ENCODE measurements around the gene ERBB2.
"Not testable (repeated sequence)": the region's sequence is repeated elsewhere in the genome, so short reads cannot be mapped to it uniquely, and the experiment has no call there.

The ERBB2 gene

DNA sequence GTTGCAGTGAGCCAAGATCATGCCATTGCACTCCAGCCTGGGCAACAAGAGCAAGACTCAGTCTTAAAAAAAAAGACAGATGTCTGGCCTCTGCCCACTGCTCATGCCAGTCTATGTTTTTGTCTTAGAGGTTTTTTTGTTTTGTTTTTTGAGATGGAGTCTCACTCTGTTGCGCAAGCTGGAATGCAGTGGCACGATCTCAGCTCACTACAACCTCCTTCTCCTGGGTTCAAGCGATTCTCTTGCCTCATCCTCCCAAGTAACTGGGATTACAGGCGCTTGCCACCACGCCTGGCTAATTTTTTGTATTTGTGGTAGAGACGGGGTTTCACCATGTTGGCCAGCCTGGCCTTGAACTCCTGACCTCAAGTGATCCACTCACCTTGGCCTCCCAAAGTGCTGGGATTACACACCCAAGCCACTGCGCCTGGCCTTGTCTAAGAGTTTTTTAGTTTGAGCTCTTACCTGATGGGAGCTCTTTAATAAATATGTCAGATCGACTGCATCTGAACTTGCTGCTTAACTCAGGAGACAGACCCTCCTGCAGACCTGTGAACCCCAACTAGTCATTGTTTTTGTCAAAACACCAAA, 48.7 kb downstream of the ERBB2 start:
- DNase-seq: not testable (repeated sequence)

DNA sequence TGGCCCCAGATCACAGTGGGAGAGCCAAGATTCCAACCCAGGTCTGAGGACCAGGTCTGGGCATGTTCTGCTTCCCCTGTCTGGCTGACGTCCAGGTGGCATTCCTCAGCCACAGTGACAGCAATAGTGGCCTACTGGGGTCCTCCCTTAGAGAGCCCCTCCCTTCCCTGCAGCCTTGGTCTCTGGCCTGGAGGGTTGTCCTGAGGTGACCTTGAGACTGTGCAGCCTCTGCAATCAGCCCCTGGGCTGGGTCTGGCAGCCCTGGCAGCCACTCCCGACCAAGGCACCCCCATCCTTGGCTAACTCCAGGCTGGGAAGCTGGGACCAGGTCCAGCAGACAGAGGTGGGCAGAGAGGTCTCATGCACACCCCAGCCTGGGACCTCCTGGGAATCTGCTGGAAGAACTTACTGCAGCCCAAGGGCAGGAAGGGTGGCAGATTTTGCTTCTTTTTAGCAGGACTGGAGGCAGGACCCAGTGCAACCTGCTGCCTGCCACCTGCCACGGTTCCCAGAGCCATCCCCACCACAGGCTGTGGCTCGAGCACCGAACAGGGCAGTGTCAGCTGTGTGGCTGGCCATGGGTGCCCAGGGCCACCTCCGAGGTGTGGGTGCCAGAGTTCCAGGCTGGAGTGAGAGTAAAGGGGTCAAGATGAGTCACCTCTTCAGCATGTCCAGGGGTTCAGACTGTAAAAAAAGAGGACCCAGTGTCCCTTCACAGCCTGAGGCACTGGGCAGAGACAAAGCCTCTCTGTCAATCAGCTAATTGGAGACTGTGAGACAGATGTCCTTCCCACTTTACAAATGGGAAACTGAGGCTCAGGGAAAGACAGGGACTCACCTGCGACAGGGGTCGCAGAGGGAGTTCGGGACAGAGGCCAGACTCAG, 50.5 kb downstream of the ERBB2 start:
- no peak for DNase-seq

DNA sequence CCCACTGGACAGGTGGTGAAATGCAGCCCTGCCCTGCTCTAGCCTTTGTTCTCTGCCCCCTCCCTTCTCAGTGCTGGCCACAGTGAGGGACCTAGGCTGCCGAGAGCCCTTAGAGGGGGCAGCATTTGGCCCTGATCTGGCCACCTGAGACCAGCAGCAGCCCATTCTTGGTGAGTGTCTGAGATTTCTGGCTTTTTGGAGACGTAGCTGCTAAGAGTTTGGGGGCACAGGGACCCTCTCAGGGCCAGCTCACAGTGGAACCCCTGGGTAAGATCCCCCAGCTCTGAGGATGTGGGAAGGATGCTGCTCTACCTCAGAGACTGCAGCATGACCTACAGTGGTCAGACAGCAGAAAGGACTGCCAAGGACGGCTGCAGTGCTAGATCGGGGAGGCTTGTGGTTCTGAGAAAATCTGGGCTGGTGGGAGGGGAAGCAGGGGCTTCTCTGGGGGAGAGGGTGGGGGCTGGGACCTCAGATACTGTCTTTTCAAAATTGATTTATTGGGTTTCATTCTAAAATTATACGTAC, 51.2 kb downstream of the ERBB2 start:
- DNase-seq: no peak

DNA sequence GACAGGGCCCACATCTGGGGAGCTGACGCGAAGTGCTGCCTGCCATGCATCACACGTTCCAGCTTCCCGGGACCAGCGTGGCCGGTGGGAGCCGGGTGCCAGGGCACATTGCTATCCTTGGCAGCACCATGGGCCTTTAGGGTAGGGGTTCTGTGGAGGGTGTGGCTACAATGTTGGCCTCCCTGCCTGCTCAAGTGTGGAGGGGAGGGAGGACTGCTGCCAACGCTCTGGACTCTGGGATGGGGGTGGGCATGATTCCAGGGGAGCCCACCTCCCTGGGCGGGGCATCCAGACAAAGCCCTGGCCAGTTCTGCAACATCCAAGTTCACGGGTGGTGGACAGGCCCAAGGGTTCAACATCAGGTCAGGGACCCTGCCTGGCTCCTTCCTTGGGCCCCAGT, 51.8 kb downstream of the ERBB2 start:
- DNase-seq: no peak

DNA sequence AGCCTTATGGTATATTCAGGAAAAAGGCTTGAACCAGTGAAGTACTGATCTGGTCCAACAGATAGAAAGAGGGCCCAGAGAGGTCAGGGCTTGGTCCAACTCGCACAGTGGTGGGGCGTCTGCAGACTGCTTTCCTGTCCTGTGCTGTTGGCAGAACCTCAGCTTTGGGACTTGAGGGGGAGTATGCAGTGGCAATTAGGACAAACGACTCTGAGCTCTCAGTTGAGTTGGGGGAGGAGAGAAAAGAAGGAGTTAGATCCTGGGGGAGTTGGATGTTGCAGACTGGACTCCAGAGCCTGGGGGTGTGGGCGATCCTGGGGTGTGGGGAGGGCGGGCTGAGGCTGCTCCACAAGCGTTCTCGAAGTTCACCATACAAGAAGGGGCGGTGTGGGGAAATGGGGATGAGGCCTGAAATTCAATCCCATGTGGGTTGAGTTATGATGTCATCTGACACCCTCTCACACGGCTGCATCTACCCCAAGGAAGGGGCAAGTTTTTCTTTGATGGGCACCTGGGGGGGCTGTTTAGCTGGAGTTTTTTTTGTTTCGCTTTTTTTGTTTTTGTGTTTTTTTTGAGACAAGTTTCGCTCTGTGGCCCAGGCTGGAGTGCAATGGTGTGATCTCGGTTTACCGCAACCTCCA, 52.5 kb downstream of the ERBB2 start:
- DNase-seq: no peak

DNA sequence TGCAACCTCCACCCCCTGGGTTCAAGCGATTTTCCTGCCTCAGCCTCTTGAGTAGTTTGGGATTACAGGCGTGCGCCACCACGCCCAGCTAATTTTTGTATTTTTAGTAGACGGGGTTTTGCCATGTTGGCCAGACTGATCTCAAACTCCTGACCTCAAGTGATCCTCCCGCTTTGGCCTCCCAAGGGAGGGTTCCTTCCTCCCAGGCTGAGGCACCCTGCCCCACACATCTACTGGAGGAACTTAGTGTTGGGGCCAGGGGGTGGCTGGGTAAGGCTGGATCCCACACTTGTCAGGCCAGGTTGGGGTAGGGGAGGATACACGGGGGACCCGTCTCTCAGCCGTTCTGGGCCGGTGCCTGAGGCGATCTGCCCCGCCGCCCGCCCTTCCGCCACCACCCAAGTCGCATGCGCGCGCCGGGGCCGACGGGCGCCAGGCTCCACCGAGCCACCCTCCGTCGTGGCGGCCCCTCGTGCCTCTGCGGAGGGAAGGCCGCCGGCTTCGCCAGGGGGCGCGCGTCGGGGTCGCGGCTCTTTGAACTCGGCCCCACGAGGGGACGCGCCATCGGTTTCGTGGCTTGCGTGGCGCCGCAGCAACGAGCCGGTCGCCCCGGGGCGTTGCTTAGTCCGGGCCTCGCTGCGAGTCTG, 53.8 kb downstream of the ERBB2 start:
- no peak for DNase-seq

DNA sequence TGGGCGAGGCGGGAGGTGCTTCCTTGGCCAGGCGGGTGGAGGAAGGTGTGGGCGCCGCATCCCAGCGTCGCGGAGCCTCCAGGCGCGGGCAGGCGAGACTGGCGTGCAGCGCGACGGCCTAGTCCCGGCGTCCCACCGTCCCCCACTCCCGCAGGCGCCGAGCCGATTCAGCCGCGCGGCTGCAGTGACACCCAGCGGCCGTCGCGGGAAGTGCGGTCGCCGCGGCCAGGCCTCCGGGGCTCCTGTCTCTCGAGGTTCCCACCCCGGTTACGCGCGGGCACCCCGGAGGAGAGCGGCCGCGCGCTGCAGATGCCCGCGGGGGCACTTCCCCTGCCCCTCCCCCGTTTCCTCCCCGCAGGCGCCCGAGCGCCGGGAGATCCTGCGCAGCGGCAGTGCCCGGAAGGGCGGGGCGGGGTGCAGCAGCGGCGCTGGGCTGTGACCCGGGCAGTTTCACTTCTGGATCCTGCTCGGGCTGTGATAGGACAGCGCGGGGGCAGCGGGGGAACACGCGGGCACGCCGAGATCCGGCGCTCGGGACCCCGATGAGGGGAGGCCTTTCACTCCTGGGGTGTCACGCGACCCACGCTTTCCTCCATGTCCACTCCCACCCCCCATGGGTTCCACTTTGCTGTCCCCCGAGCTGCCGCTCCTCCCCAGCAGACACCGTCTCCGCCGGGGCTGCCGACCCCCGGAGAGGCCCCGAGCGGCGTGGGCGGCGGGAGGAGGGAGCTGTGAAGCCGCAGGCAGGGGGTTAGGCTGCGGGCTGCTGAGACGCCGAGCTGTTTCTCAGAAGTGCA, 54.5 kb downstream of the ERBB2 start:
- DNase-seq: peak; percentile 95

DNA sequence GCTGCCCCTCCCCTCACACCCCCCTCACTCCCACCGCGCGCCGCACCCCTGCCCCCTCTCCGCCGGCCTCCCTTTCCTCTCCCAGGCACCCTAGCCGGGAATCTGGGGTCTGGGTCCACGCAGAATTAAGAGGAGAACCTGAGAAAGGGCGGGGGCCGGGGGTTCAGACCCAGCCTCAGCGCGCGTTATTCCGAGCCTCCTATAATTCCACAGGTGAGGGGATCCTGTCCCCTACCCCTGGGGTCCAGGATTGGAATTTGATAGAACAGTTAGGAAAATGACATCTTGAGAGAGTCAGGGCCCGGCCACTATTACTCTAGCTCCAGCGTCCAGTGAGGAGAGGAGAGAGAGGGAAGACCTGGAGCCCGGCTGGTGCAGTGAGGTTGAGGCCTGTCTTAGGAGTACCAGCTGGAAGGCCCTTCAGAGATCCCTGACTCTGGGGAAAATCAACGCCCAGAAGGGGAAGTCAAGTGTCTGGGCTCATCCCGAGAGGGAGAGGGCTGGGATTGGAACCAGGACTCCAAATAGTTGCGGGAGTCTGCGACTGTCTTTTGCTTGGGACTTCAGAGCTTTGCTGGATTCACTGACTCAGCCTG, 55.2 kb downstream of the ERBB2 start:
- no peak for DNase-seq

DNA sequence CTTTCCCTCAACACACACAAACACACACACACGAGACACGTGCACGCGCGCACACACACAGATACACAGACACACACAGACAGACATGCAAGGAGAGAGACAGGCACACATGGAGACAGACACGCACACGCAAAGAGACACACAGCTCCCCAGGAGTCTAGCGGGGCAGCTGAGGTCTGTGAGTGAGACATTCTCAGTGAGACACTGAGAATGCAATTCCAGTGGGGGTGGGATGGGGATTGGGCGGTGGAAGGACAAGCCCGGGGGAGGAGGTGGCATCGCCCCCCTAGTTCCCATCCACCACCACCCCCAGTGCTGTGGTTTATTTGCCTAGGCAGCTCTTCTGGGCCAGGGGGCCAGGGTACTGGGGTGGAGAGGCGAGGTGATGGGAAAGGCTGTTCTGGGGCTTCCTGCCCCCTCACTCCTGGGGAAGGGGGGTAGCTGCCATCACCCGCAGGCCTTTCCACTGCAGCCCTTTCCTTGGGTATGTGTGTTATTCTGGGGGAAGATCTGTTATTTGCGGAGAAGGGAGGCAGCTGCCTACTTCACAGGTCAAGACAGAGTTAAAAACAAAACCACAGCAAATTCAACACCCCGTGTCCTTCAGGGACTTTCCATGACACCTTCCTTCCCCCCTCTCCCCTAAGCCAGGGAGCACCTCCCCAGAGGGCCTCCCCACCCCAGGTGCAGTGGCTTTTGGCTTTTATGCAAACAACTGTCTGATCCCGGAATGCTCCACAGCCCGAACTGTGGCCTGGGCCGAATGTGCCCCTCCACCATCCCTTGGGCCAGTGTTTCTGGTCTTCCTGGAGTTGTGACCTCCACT, 55.9 kb downstream of the ERBB2 start:
- DNase-seq: peak; percentile 49

DNA sequence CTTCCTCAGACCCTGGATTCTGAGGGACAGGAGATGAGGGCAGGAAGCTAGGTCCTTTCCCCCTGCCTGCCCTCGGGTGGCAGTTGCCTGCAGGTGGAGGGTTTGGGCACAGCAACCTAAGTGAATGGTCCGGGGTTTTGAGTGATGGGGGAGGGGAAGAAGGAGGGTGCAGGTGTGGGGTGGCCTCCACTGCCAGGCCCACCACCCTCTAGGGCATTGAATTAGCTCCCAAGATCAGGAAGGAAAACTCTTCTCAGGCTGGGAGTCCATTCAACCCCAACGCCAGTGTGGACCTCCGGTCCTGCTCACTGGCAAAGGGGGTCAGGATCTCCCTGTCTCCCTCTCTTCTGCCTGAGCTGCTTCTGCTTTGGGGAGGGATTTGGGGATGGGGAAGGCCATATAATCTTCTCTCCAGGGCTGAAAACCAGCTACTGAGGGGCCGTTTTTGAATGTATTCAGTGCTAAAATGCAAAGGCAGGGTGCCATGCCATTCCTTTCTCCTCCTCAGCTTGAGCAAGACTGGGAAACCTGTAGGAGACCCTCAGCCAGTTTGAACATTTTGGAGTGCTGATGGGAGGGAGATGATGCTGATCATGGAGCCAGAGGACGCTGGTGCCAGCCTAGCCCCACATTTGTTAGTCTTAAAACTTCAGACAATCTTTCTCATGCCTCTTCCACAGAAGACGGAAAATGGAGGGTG, 56.7 kb downstream of the ERBB2 start:
- DNase-seq: no peak

DNA sequence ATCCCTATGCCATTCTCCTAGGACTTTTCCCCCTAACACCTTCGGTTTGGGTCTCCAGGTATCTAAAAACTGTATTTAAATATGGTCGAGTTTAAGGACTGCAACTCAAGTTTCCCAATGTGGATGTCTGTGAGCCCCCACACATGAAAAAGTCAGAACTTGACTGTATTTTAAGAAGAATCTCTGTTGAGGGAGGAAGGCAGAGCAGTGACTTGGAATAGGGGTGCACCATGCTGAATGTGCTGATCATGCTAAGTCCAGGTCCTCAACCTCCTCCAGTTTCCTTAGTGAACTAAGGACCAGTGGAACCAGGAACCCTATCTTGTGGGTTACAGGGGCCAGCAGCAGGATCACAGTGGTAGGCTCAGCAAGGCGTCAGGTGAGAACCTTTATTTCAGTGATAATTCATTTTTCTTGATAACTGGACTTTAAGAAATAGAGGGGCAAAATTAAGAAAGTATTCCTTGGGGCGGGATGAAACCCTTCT, 57.4 kb downstream of the ERBB2 start:
- DNase-seq: no peak

DNA sequence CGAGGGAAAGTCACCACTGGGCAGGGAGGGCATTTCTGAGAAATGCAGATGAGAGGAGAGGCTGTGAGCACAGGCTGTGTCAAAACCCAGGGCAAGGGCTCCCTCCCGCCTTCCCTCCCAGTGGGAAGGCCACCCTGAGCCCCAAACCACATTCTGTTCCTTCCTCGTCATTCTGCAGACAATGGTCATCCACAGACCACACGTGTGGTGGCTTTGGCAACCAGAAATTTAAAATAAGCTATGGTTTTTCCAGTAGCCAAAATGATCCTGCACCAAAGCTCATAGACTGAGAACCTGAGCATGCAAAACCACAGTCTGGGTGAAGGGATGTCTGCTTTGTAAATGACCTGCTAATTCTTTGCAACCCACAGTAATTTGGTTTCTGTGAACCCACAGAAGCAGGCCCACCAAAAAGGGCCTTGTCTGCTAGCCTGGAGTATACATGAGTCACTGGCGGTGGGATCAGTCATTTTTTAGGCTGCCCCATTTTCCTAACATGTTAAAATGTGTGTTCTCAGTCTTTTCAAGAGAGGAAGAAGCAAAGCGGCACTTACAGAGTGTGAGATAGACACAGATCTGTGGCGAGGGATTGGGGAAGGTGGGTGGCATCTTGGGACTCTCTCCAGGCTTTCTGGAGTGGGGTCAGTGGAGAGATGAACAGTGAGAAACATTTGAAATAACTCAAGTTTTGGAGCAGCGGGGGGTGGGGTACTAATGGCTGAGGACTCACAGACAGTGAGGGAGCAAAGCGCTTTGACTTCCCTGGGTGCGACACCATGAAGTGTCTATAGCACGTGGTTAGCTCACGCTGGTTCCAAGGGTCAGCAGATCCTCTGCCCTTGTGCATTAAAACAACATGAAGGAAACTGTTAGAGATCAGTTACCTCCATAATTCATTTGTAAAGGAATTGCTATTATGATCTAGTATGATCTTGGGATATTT, 58.3 kb downstream of the ERBB2 start:
- peak; percentile 63 for DNase-seq

DNA sequence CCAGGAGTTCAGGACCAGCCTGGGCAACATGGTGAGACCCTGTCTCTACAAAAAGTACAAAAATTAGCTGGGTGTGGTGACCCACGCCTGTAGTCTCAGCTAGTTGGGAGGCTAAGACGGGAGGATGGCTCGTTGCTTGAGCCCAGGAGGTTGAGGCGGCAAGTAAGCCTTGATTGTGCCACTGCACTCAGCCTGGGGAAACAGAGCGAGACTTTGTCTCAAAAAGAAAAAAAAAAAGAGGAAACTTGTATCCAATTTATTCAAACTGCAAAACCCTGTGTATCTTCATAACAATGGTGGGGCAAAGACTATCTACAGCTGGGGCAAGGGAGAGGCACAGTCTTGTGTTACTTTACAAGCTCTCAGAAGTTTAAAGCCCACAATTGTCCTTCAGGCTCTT, 59.3 kb downstream of the ERBB2 start:
- DNase-seq: no peak

DNA sequence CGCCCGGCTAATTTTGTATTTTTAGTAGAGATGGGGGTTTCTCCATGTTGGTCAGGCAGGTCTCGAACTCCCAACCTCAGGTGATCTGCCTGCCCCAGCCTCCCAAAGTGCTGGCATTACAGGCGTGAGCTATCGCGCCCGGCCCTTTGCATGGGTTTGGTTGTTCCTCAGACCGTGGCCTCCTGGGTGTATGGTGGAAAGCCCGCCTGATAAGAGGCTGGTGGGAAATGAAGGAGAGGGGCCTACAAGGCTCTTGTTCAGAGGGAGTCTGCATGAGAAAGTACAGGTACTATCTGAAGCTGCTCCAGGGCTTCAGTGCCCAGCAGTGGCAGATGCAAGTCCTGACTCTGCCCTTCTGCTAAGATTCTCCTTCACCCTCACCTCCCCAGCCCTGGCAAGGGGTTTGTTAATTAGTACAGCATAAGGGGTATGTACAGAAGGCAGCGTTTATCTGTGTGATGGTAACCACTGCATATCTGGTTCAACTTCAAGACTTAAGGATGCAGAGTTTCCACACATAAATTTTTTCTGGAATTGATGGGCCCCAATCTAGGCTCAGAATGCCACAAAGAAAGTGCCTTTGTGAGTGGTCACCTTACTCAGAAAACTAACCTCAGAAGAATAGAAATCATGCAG, 62.1 kb downstream of the ERBB2 start:
- DNase-seq: no peak

DNA sequence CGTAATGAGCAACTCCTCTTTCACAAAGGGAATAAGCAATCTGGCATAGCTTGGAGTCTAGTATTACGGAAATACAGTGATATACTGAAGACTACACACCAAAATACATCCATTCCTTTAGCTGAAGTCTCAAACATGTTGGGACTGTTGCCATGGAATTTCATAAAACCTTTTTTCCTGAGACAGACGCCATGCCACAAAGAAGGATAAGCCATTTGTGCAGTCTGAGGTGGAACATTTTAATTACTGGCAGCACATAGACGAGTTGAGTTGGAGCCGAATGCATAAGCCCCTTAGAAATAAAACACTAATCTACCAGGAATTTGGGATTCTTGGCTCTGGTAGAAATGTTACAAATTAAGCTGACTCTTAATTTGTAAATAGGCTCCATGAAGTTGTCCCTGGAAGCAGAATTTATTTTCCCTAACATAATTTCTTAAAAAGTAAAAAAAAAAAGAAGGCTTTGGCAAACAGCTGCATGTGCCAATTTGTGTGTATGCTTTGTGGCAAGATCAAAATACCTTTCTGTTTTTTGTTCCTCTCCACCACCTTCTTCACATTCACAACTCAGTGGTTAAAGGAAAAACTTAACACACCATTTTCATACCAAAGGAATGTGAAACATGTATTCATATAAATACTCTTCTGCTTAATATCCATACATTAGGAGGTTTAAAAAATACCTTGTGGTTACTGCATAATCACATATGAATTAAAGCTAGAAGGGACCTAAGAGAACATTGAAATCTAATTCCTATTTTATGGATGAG, 63.4 kb downstream of the ERBB2 start:
- DNase-seq: no peak

DNA sequence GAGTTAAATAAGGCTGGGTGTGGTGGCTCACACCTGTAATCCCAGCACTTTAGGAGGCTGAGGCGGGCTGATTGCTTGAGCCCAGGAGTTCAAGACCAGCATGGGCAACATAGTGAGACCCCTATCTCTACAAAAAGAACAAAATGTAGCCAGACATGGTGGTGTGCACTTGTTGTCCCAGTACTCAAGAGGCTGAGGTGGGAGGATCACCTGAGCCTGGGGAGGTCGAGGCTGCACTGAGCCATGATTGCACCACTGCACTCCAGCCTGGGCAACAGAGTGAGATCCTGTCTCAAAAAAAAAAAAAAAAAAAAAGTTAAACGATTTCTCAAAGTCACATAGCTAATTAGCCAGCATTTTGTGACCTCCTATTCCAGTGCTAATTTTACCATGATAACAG, 64.3 kb downstream of the ERBB2 start:
- not testable (repeated sequence) for DNase-seq

DNA sequence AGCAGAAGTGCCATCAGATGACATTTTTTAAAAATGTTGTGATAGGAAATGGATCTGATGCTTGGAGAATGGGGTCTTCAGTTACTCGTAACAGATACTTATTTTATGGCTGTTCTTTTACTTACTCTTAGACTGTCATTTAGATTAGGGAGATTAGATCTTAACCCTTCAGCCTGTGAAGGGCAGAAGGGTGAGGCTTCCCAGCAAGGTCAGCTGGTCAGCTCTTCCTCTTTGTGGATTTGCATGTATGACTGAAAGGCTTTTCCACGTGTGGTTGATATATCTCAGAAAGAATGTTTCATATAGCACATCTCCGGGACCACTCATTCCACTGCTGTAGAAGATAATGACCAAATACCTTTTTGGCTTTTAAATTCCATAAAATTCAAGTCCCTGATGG, 65.3 kb downstream of the ERBB2 start:
- no peak for DNase-seq

DNA sequence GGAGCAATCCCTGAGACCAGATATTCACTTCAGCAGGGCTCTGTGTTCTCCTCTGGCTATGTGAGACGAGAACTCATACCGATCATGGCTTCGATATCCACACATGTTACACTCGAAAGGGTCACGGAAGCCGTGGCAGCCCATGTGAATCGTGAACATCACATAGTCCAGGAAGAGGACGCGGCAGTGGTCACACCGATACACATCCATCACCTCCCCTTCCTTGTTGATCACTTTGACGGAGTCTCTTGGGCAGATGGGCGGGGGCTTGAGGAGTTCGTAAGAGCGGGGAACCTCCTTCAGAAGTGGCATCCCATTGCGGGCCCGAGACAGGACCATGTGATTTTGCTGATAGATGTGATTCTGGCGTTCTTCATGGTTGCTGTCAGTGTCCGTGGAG, 65.9 kb downstream of the ERBB2 start:
- DNase-seq: no peak

Measured in stimulated activated naive CD4-positive, alpha-beta T cell treated with Interleukin-2 at 50 U/mL for 16 hours (primary cell).